HG03066 (cell line): ENCODE data around the gene PDE4DIP.
"Not testable (repeated sequence)": the region's sequence is repeated elsewhere in the genome, so short reads cannot be mapped to it uniquely, and the experiment has no call there.

Experiments used
- ATAC-seq: cut with Tn5 transposase; IDR thresholded peaks from one replicate; pipeline ENCODE4 v1.9.1; 2021; ENCODE audit warnings: low read depth; ENCODE audit not compliant: unreplicated experiment

PDE4DIP gene

GRCh38 chr1:148966084-148966483, 121.9 kb downstream of the PDE4DIP start:
- ATAC-seq: not testable (repeated sequence)

- not testable (repeated sequence) for ATAC-seq
Observed at GRCh38 chr1:148967580-148967979, 123.4 kb downstream of the PDE4DIP start.

GRCh38 chr1:148968682-148969081, 124.5 kb downstream of the PDE4DIP start:
- not testable (repeated sequence) for ATAC-seq

DNA sequence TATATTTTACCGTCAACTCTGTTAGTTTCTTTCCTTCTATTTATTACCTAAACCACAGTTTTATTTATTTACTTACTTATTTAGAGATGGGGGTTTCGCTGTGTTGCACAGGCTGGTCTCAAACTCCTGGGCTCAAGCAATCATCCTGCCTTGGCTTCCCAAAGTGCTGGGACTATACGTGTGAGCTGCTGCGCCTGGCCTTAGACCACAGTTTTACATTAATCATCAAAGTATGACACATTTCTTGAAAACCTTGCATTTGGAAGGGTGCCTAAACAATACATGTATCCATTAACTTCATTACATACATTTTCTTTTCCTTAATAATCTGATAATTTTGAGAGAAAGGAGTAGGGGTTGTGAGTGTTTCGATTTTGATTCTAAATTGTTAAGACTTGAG, 124.9 kb downstream of the PDE4DIP start:
- not testable (repeated sequence) for ATAC-seq

GRCh38 chr1:148975453-148975852, 131.2 kb downstream of the PDE4DIP start:
- ATAC-seq: not testable (repeated sequence)

DNA sequence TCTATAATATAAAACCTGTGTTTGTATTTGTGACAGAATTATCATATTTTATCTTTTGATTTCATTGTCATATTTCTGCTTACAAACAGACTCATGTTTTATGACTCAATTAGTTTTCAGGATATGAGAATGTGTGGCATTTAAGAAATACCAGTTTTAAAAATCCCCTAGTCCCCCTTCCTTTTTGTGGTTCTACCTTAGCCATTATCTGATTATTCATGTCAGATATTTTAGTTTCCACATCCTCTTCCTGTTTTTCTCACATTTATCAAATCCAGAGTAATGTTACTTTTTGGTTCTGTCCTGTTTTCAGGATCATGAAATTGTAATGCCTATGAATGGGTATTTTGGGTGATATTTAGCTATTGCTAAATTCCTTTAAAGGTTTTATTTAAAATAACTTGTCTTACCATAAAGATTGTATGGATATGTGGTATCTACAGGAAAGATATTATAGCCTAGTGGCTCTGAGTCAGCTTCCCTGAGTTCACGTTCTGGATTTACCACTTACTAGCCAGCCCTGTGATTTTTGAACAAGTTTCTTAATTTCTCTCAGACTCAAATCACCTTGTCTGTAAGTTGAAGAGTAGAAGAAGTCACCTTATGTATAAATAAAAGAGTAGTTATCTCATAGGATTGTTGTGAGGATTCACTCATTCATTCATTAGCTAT, 131.8 kb downstream of the PDE4DIP start:
- ATAC-seq: not testable (repeated sequence)

GRCh38 chr1:148977785-148978184, 133.6 kb downstream of the PDE4DIP start:
- not testable (repeated sequence) for ATAC-seq

GRCh38 chr1:148989378-148989777, 145.2 kb downstream of the PDE4DIP start:
- ATAC-seq: not testable (repeated sequence)

GRCh38 chr1:148990233-148990788, 146.1 kb downstream of the PDE4DIP start:
- ATAC-seq: not testable (repeated sequence)

DNA sequence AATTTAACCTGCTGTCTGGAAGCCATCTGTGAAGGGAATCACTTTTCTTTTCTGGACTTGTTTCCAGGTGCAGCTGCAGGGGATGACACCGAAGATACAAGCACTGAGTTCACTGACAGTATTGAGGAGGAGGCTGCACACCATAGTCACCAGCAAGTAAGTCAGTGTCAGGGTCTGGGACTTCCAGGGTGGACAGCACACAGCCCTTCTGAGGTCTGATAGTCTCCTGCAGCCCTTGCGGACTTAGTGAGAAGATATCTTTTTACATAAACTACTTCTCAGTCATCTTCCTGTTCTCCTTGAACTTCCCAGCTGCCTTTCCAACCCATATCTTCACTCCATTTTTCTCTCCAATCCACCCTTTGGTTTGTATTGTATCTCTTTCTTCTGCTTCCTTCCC, 147.6 kb downstream of the PDE4DIP start:
- not testable (repeated sequence) for ATAC-seq

DNA sequence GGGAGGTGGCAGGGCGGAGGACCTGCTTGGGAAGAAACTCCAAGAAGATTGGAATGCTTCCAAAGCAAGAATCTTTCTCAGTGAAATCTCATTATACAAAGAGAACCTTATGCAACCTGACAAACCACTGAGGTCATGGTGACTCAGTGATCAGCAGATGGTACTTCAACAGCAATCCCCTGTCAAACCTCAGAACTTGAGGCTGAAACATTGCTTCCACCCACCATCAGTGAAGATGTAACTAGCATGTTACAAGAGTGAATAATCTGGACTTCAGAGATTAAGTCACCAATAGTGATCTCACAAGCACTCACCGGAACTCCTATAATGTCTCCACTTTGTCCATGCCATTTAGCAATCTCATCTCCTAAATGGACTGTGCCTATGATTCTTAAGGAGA, 148.1 kb downstream of the PDE4DIP start:
- ATAC-seq: not testable (repeated sequence)

GRCh38 chr1:148996449-148997224, 152.4 kb downstream of the PDE4DIP start:
- not testable (repeated sequence) for ATAC-seq

DNA sequence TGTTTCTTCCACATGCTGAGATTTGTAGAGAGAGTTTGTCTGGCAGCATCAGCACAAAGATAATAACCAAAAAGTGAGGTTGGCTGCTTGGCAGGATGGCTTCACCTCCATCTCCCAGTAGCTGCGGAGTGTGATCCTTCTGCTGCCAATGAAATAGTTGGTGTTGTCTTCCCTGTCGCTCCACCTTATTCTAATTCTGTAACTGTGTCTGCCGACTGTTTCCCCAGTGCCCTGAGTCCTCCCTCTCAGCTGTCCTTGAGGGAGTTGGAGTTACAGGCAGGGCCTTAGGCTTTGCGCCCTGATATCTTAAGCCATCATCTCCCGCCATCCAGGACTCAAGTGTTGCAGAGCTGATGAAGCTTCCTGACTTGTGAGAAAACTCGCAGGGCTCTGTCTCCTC, 153.2 kb downstream of the PDE4DIP start:
- ATAC-seq: not testable (repeated sequence)

DNA sequence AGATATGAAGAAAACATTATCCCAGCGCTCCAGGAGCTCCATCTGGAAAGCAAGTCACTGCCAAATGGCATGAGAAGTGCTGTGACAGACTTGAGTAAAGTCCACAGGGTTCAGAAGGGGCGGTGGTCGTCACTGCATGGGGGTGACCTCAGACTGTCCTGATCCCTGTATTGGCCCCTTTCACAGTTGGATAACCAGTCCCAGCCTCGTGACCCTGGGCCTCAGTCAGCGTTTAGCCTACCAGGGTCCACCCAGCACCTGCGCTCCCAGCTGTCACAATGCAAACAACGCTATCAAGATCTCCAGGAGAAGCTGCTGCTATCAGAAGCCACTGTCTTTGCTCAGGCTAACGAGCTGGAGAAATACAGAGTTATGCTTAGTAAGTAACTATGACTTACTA, 158.4 kb downstream of the PDE4DIP start:
- ATAC-seq: not testable (repeated sequence)

DNA sequence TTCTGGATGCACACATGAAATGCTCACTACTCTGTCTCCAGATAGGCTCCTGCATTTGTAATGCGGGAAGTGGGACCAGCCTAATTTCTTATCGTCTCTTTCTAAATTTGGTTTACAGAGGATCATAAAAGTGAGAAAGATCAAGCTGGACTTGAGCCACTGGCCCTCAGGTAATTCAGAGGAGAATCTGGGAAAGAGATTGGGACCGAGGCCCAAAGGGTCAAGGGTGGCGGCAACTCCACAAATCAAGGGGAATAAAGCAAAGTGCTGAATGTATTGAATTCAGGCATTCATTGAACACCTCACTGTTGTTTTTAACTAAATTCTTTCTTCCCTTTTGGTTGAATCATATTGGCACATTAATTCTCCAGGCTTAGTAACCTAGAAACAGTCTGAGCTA, 164.1 kb downstream of the PDE4DIP start:
- not testable (repeated sequence) for ATAC-seq

GRCh38 chr1:149008769-149009168, 164.5 kb downstream of the PDE4DIP start:
- not testable (repeated sequence) for ATAC-seq

GRCh38 chr1:149009761-149010160, 165.5 kb downstream of the PDE4DIP start:
- not testable (repeated sequence) for ATAC-seq

DNA sequence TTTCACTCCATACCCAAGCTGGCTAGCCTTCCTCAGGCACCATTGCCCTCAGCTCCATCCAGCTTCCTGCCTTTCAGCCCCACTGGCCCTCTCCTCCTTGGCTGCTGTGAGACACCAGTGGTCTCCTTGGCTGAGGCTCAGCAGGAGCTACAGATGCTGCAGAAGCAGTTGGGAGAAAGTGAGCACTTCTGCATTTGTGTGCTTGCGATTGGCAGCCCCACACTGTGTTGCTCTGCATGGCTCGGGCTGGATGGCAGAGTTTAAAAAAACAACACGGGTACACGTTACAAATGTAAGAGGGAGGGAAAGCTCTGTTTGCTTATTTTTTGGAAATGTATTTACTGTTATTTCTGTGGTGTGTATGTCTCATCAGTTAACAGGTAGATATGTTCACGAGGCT, 168.4 kb downstream of the PDE4DIP start:
- ATAC-seq: not testable (repeated sequence)

DNA sequence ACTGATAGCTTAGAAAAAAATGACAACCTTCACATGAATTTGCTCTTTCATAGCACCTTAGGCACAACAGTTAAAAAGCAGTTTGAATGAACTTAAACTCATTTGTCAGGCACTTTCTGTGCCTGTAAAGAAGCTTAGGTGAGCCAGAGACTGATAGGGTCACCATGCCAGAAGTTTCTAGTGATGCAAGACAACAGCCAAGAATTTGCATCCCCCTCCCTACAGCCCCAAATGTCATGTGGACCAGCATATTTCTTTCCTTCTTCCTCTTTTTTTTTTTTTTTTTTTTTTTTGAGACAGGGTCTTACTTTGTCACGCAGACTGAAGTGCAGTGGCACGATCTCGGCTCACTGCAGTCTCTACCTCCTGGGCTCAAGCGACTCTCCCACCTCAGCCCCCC, 169.3 kb downstream of the PDE4DIP start:
- ATAC-seq: not testable (repeated sequence)

- ATAC-seq: not testable (repeated sequence)
Observed at GRCh38 chr1:149015522-149015921, 171.3 kb downstream of the PDE4DIP start.

DNA sequence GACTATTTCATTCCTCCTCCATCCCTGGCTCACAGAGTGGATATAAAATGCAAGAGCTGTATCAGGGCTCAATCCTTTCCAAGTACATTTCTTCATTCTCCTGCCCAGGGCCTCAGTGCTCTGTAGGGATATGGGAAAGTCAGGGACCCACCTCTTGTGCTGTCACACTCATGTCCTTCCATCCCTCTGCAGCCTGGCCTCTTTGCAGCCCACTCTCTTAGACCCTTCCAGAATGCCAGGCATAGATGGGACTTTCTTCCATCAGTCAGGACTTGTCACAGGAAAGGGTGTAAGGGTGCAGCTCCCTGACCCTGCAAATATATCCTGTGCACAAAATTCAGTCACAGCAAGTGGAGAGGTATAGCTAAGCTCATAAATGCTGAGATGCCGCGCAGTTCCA, 172.4 kb downstream of the PDE4DIP start:
- ATAC-seq: not testable (repeated sequence)
